HL-60 (cell line): ENCODE measurements around the gene SV2C.

Source experiments
- DNase-seq, 2 experiments: peaks; one replicate each; pipeline ENCODE4 v3.0.0-alpha.2; 2010 to 2020; ENCODE audit warnings: low read depth in 1 of 2, low spot score in 1 of 2
- H3K27ac ChIP-seq: fragments of 250-450 bp; sonication (Bioruptor Pico); replicated peaks from 2 replicates; pipeline ENCODE4 v1.5.1; 2020; ENCODE audit warnings: mild to moderate bottlenecking, moderate library complexity
- H3K27me3 ChIP-seq: fragments of 250-450 bp; sonication (Bioruptor Pico); 2 replicates; pipeline ENCODE4 v1.5.1; 2021; ENCODE audit warnings: mild to moderate bottlenecking, moderate library complexity; ENCODE audit not compliant: insufficient read depth, poor library complexity, severe bottlenecking
- H3K4me3 ChIP-seq: replicated peaks from 2 replicates; pipeline ENCODE4 v1.5.1; 2011; ENCODE audit warnings: mild to moderate bottlenecking, control low read depth, low read length; ENCODE audit not compliant: insufficient read depth
- CTCF ChIP-seq: IDR thresholded peaks from one replicate; pipeline ENCODE4 v1.5.1; 2011; ENCODE audit warnings: low read length, control low read depth, inconsistent platforms; ENCODE audit not compliant: insufficient read depth
- GABPA ChIP-seq: IDR thresholded peaks from 2 replicates; pipeline ENCODE4 v1.6.1; 2012; ENCODE audit warnings: low read depth
- POLR2AphosphoS5 ChIP-seq: IDR thresholded peaks from 2 replicates; pipeline ENCODE4 v1.6.1; 2012; ENCODE audit warnings: low read depth
- SPI1 ChIP-seq: IDR thresholded peaks from 2 replicates; pipeline ENCODE4 v1.6.1; 2012; ENCODE audit warnings: low read depth, mild to moderate bottlenecking, borderline replicate concordance
- TF ChIP-seq, protein P1 (sequence below): IDR thresholded peaks from 2 replicates; pipeline ENCODE4 v1.6.1; 2012; ENCODE audit warnings: low read depth; ENCODE audit not compliant: insufficient replicate concordance

SV2C gene

GRCh38 chr5:76289692-76290091 is 206.5 kb downstream of the SV2C start:
- H3K27ac ChIP-seq = no peak overlapping the region
- no peak for TF ChIP-seq SPI1
- no peak for TF ChIP-seq CTCF
- no peak for TF ChIP-seq POLR2AphosphoS5
- no peak for TF ChIP-seq GABPA
- TF ChIP-seq, protein P1, sequence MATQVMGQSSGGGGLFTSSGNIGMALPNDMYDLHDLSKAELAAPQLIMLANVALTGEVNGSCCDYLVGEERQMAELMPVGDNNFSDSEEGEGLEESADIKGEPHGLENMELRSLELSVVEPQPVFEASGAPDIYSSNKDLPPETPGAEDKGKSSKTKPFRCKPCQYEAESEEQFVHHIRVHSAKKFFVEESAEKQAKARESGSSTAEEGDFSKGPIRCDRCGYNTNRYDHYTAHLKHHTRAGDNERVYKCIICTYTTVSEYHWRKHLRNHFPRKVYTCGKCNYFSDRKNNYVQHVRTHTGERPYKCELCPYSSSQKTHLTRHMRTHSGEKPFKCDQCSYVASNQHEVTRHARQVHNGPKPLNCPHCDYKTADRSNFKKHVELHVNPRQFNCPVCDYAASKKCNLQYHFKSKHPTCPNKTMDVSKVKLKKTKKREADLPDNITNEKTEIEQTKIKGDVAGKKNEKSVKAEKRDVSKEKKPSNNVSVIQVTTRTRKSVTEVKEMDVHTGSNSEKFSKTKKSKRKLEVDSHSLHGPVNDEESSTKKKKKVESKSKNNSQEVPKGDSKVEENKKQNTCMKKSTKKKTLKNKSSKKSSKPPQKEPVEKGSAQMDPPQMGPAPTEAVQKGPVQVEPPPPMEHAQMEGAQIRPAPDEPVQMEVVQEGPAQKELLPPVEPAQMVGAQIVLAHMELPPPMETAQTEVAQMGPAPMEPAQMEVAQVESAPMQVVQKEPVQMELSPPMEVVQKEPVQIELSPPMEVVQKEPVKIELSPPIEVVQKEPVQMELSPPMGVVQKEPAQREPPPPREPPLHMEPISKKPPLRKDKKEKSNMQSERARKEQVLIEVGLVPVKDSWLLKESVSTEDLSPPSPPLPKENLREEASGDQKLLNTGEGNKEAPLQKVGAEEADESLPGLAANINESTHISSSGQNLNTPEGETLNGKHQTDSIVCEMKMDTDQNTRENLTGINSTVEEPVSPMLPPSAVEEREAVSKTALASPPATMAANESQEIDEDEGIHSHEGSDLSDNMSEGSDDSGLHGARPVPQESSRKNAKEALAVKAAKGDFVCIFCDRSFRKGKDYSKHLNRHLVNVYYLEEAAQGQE = no peak
- no peak for DNase-seq
- no peaks in the 10 kb centered on the region for H3K27me3 ChIP-seq
- no peak overlapping the region for H3K4me3 ChIP-seq

DNA sequence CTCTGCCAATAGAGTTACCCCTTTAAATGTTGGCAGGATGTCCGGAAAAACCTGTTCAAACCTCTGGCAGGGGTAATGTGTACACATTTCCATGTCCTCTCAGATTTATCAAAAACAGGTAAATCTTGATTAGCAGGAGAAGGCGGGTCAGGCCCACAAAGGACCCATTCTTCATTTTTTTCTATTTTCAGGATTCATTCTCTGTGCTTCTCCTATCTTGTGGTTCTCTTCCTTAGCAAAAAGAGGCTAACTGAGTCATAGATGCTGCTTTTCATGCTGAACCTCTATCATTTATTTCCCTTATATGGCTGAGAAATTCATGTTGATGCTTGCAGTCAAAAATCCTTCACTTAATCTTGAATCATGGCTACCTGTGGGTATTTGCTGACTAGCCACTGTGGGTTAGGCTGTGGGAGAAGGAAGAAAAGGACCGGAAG is 207.2 kb downstream of the SV2C start:
- H3K27ac ChIP-seq = no peak overlapping the region
- TF ChIP-seq GABPA = no peak
- TF ChIP-seq CTCF = no peak
- no peak for TF ChIP-seq POLR2AphosphoS5
- TF ChIP-seq SPI1 = no peak
- TF ChIP-seq, protein P1 = no peak

DNA sequence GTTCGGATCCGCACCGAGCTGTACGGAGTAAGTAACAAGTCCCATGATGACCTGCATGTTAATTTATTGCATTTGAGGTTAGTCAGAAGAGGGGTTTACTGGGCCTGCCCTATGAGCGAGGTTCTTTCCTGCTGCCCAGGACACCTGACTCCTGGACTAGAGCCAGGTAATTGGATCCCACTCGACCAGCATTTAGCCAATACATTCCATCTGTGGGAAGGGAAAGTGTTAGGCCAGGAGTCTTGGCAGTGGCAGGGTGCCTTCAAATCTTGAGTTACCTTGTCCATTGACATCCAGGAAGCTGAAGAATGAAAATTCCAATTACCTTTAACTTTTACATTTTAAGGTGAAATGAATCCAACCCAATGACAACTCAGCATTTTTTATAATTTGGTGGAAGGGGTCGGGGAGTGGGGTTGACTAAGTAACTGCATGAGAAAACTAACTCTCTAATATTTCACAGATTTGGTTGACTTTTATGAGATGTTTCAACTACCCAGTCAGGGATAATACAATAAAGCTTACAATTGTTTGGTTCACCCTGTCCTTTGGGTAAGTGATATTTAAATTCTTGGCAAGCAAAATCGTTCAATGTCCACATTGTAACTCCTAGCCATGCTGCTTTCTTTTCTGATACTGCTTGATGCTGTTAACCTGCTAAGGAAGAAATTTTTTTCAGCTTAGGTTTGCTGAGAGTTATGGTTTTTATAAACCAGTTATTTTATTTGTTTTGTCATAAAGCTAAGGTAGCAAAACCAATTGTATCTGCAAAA is 208.3 kb downstream of the SV2C start:
- Histone ChIP-seq H3K4me3 (no peak overlapping the region), H3K27ac (no peak overlapping the region), H3K27me3 (no peaks in the 10 kb centered on the region)
- no peak for DNase-seq
- TF ChIP-seq SPI1 = no peak
- no peak for TF ChIP-seq POLR2AphosphoS5
- TF ChIP-seq GABPA = no peak
- TF ChIP-seq, protein P1 = no peak
- TF ChIP-seq CTCF = no peak

More for the DNA sequence above, 207.2 kb downstream of the SV2C start:
- Histone ChIP-seq H3K4me3 (no peak overlapping the region), H3K27me3 (no peaks in the 10 kb centered on the region)
- no peak for DNase-seq
